SU-DHL-6 (cell line): ENCODE data around the gene LIFR.

Experiments used
- EZH2phosphoT487 ChIP-seq: fragments of 200-600 bp; sonication (generic), shearing (Covaris generic); conservative IDR thresholded peaks from 2 replicates; pipeline ENCODE4 v1.6.1; 2018; ENCODE audit warnings: mild to moderate bottlenecking, antibody characterized with exemption, low read length, moderate library complexity, mixed read lengths
- TF ChIP-seq, protein P1 (sequence below): fragments of 200-600 bp; sonication (generic); IDR thresholded peaks from one replicate; pipeline ENCODE4 v1.5.1; 2017; ENCODE audit warnings: antibody characterized with exemption, mild to moderate bottlenecking, low read length, moderate library complexity; ENCODE audit not compliant: insufficient read depth, poor library complexity, severe bottlenecking

- TF ChIP-seq, protein P1, sequence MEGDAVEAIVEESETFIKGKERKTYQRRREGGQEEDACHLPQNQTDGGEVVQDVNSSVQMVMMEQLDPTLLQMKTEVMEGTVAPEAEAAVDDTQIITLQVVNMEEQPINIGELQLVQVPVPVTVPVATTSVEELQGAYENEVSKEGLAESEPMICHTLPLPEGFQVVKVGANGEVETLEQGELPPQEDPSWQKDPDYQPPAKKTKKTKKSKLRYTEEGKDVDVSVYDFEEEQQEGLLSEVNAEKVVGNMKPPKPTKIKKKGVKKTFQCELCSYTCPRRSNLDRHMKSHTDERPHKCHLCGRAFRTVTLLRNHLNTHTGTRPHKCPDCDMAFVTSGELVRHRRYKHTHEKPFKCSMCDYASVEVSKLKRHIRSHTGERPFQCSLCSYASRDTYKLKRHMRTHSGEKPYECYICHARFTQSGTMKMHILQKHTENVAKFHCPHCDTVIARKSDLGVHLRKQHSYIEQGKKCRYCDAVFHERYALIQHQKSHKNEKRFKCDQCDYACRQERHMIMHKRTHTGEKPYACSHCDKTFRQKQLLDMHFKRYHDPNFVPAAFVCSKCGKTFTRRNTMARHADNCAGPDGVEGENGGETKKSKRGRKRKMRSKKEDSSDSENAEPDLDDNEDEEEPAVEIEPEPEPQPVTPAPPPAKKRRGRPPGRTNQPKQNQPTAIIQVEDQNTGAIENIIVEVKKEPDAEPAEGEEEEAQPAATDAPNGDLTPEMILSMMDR, result no peak
- TF ChIP-seq EZH2phosphoT487, result no peak
These were observed 47.3 kb downstream of the LIFR start for GRCh38 chr5:38509185-38509584.
